DMS114 treated with DMSO at 0.1 percent for 48 hours (cell line): ENCODE data around the gene TNFRSF14.
"Not testable (repeated sequence)": the region's sequence is repeated elsewhere in the genome, so short reads cannot be mapped to it uniquely, and the experiment has no call there.

ENCODE experiments used
- DNase-seq: peaks from one replicate; lab custom pipeline; 2025; ENCODE audit not compliant: unreplicated experiment; lab: John Stamatoyannopoulos, UW

The TNFRSF14 gene

GRCh38 chr1:2553076-2553475 lies 3.1 kb upstream of the TNFRSF14 start:
- not testable (repeated sequence) for DNase-seq

GRCh38 chr1:2553871-2554620 lies 2.1 kb upstream of the TNFRSF14 start:
- no peak for DNase-seq

- no peak for DNase-seq
Measured at GRCh38 chr1:2554621-2555387, 1.4 kb upstream of the TNFRSF14 start.

GRCh38 chr1:2555634-2556276 lies 416 bp upstream of the TNFRSF14 start:
- no peak for DNase-seq

GRCh38 chr1:2556678-2557481 lies 709 bp downstream of the TNFRSF14 start:
- no peak for DNase-seq

GRCh38 chr1:2557482-2558400 lies 1.6 kb downstream of the TNFRSF14 start:
- no peak for DNase-seq

- no peak for DNase-seq
Measured at GRCh38 chr1:2558420-2558819, 2.2 kb downstream of the TNFRSF14 start.

- DNase-seq: no peak
Measured at GRCh38 chr1:2558861-2559260, 2.7 kb downstream of the TNFRSF14 start.

- DNase-seq: no peak
Measured at GRCh38 chr1:2559509-2560298, 3.5 kb downstream of the TNFRSF14 start.

GRCh38 chr1:2560299-2561073 lies 4.3 kb downstream of the TNFRSF14 start:
- DNase-seq: no peak

- no peak for DNase-seq
Measured at GRCh38 chr1:2561446-2561845, 5.3 kb downstream of the TNFRSF14 start.

- DNase-seq: no peak
Measured at GRCh38 chr1:2561898-2562895, 6.0 kb downstream of the TNFRSF14 start.

GRCh38 chr1:2563205-2563604 lies 7.0 kb downstream of the TNFRSF14 start:
- DNase-seq: no peak

- no peak for DNase-seq
Measured at GRCh38 chr1:2564006-2564814, 8.0 kb downstream of the TNFRSF14 start.

- DNase-seq: no peak
Measured at GRCh38 chr1:2564815-2565374, 8.7 kb downstream of the TNFRSF14 start.
